Loucy (cell line): ENCODE data around the gene APH1B.

ENCODE experiments used
- EZH2phosphoT487 ChIP-seq: fragments of 200-600 bp; IDR thresholded peaks from 2 replicates; pipeline ENCODE4 v1.6.1; 2018; ENCODE audit warnings: antibody characterized with exemption, mild to moderate bottlenecking, moderate library complexity, borderline replicate concordance
- TF ChIP-seq, protein P1 (sequence below): fragments of 200-600 bp; sonication (generic); conservative IDR thresholded peaks from 2 replicates; pipeline ENCODE4 v1.5.1; 2014; ENCODE audit warnings: mild to moderate bottlenecking, antibody characterized with exemption, low read length

DNA sequence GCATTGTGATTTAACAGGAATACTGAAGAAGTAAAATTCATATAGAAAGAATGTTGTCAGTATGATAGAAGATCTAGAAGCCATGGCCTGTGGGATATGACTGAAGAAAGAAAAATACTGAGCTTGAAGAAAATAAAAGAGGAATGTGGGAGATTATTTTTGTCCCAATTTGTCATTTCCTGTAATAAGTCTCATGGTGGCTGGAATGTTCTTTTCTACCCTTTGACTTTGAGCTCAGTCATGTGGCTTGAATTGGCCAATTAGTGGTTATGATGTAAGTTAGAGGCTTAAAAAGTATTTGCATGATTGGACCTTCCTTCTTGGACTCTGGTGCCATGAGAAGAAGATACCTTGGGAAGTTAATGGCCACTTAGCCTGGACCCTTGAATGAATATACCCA lies 14.1 kb downstream of the APH1B start:
- TF ChIP-seq, protein P1, sequence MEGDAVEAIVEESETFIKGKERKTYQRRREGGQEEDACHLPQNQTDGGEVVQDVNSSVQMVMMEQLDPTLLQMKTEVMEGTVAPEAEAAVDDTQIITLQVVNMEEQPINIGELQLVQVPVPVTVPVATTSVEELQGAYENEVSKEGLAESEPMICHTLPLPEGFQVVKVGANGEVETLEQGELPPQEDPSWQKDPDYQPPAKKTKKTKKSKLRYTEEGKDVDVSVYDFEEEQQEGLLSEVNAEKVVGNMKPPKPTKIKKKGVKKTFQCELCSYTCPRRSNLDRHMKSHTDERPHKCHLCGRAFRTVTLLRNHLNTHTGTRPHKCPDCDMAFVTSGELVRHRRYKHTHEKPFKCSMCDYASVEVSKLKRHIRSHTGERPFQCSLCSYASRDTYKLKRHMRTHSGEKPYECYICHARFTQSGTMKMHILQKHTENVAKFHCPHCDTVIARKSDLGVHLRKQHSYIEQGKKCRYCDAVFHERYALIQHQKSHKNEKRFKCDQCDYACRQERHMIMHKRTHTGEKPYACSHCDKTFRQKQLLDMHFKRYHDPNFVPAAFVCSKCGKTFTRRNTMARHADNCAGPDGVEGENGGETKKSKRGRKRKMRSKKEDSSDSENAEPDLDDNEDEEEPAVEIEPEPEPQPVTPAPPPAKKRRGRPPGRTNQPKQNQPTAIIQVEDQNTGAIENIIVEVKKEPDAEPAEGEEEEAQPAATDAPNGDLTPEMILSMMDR: no peak
- no peak for TF ChIP-seq EZH2phosphoT487
